ENCODE data around the gene TTC38.

TTC38 gene

DNA sequence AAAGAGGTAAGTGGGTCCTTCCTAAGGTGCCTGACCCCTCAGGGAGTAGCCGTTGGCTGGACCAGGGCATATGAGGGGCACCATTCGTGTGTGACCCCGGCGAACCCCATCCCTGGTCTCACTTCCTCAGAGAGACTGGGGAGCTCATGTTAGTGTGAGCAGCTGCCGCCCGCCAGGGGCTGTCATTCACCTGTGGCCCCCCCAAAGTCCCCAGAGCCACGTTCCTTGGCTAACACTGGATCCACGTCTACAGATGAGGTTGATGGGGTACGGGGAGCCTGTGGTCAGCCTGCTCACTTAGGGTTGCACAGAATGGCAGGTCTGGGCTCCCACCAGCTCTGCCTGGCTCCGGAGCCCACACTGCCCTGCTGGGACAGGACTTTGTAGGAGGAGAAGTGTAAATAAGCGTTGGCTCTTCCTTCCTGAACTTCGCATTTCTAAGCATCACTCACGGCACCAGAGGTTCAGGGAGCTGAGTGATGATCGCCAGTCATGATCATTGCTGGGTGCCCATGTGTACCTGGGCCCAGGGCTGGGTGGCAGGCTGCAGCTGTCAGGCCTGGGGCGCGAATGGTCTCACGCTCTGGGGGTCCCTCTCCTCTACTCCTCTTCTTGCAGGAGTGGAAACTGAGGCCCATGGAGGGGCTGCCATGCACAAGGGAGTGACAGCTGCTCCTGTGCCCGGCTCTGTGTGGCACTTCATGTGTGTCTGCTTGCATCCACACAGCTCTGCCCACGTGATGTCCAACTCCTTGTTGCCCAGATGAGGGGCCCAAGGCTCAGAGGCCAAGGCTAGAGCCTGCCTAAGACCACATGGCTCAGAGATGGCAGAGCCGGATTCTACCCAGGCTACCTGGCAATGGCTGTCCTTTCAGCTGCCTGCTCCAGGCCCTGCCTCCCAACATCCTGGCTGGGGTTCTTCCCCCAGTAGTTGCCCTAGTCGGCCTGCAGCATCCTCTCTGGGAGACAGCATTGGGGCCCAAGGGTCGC lies 11.1 kb downstream of the TTC38 start:
- no peak for DNase-seq (ENCODE audit: low read depth)

DNA sequence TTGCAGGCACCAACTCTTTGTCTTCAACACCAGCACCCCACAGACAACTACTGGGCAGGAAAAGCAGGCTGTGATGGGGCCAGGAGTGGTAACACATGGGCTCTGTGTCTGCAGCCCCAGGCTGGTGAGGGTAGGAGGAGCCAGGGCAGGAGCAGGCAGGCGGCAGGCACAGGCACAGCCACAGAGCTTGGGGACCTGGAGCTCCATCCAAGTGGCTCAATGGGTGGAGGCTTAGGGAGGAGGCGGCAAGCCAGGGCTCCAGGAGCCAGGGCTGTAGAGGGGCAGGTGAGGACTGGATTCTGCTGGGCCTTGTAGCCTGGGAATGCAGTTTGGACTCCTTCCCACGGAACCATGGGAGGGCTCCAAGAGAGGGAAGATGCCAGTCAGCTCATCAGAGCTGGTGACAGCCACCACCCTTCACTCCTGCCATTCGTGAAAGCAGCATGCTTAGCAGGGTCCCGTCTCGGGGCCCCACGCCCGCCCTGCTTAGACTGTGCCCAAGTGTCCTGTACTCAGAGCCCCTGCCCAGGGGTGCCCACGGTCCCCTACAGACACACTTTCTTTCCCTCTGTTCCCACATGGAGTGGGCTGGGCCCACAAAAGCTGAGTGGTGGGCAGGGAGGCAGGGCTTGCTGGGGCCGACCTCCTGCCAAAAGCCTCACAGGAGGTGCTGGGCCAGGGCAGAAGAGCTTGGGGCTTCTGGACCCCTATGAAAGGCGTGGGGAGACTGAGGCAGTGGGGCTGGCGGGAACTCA lies 12.4 kb downstream of the TTC38 start:
- no peak for DNase-seq (ENCODE audit: low read depth)

GRCh38 chr22:46280999-46281623 lies 13.3 kb downstream of the TTC38 start:
- no peak for DNase-seq (ENCODE audit: low read depth)

- no peak for DNase-seq (ENCODE audit: low read depth)
These were observed 14.3 kb downstream of the TTC38 start for GRCh38 chr22:46281866-46282678.

- DNase-seq (ENCODE audit: low read depth), result no peak
These were observed 18.2 kb downstream of the TTC38 start for GRCh38 chr22:46286006-46286405.

DNA sequence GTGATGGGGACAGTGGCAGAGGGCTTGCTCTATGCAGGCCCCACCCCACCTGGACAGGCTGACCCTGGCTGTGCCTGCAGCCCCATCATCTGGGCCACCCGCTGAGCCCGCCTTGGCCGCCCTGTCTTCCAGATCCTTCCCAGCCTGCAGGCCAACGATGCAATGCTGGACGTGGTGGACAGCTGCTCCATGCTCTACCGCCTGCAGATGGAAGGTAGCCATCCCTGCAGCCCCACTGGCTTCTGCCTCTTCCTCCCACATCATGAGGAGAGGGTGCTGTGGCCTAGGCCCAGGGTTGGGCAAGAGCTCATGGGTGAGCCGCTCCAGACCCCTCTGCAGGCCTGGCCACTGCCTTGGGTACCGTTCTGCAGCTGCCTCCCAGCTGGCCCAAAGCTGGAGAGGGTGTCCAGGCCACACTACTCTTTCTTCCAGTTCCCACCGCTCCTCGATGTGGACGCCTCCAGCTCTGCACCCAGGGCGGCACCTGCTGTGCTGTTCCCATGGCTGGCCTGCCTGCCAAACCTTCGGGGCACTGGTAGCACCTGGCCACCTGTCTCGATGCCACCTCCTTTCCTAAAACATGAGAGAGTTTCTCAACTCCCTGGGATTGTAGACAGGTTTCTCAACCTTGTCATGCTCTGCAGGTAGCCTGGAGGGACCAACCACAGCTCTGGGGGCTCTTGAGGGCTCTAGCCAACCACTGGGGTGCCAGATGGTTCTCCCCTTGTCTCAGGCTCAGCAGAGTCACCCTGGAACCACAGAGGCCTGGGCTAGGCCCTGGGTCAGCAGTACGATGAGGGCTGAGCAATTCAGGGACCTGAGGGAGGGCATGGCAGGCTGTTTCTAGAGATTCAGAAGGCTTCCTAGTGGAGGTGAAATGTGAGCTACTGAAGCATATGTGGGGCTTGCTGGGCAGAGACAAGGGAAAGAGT lies 19.4 kb downstream of the TTC38 start:
- DNase-seq (ENCODE audit: low read depth), result no peak

DNA sequence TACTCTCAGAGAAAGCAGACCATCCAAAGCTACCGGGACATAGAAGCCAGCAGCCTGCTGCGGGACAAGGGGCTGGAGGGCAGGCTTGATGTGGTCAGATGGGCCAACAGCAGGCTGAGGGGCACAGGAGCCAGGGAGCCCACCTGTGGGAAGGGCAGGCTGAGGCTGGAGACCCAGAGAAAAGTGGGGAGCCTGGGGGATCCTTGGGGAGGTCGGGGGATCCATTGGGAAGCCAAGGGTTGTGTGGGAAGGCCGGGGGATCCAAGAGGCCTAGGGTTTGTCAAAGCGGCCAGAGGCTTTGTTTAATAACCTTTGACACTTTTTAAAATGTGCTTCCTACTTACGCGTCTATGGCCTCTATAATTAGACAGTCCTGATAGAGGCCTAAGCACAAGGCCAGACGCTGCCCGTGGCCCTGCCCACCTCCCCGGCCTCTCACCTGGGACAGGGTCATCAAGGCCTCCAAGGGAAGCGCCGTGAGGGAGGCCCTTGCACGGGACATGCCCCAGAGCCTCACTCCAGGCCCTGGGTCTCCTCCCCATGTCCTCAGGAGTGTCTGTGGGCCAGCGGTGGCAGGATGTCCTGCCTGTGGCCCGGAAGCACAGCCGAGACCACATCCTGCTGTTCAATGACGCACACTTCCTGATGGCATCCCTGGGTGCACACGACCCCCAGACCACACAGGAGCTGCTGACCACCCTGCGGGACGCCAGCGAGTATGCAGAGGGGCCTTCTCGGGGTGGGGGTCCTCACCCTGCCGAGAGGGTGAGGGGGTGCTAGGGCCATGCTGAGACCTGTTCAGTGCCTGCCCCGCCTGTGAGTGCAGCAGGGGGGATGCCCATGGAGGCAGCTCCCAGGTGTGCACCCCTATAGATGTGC lies 20.3 kb downstream of the TTC38 start:
- DNase-seq (ENCODE audit: low read depth), result no peak

DNA sequence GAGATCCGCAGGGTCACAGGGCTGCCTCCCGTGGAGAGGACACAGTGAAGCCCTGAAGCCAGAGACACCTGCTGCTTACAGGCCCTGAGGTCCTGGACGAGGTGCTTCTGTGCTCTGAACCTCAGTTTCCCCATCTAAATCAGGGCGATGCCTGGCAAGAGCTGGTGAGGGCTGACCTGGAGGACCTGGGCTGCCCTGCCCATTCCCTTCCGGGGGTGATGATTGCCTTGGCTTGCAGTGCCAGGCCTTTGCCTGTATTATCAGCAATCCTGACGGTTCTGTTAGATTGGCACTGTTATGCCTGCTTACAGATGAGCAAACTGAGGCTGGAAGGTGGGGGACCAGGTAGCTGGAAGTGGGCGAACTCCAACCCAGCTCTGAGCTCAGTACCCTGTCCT lies 21.0 kb downstream of the TTC38 start:
- DNase-seq (ENCODE audit: low read depth), result no peak

DNA sequence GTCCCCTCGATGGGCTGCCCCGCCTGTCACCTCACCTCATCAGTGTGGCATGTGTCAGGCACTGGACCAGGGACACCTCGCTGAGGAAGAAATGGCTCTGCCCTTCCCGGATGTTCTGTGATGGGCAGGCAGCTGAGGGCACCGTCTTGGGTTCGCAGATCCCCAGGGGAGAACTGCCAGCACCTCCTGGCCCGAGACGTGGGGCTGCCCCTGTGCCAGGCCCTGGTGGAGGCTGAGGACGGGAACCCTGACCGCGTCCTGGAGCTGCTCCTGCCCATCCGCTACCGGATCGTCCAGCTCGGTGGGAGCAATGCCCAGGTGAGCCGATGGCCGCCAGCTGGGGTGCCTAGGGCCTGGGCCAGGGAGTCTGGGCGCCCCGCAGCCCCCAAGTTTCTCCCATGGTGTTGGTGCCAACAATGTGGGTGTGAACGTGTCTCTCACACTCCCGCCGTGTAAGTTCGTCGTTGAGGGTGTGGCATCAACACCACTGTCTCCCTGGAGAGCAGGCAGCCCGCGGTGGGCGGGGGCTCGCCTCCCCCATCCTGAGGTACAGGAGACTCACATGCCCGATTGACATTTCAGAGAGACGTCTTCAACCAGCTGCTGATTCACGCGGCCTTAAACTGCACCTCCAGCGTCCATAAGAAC lies 21.6 kb downstream of the TTC38 start:
- no peak for DNase-seq (ENCODE audit: low read depth)

DNA sequence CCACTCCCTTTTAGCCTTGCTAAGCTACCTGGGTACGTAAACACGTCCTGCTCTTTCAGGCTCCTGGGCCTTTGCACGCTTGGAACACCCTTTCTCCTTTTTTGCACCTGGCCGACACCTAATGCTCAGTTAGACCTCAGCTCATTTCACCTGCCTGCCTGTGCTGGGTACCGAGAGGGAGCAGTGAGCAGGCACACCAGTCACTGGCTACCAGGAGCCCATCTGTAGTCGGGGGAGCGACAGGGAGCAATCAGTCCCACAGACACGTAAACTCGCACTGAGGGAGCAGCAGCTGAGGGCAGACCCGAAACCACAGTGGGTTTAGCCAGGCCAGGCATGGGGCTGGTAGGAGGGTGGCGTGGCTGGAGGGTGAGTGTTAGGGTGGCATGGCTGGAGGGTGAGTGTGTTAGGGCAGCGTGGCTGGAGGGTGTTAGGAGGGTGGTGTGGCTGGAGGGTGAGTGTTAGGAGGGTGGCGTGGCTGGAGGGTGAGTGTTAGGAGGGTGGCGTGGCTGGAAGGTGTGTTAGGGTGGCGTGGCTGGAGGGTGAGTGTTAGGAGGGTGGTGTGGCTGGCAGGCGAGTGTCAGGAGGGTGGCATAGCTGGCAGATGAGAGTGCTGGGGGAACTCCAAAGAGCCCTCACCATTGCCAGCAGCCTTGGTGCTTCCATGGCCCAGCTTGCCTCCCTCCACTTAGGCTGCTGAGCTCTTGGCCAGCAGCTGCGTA lies 22.5 kb downstream of the TTC38 start:
- DNase-seq (ENCODE audit: low read depth), result no peak

DNA sequence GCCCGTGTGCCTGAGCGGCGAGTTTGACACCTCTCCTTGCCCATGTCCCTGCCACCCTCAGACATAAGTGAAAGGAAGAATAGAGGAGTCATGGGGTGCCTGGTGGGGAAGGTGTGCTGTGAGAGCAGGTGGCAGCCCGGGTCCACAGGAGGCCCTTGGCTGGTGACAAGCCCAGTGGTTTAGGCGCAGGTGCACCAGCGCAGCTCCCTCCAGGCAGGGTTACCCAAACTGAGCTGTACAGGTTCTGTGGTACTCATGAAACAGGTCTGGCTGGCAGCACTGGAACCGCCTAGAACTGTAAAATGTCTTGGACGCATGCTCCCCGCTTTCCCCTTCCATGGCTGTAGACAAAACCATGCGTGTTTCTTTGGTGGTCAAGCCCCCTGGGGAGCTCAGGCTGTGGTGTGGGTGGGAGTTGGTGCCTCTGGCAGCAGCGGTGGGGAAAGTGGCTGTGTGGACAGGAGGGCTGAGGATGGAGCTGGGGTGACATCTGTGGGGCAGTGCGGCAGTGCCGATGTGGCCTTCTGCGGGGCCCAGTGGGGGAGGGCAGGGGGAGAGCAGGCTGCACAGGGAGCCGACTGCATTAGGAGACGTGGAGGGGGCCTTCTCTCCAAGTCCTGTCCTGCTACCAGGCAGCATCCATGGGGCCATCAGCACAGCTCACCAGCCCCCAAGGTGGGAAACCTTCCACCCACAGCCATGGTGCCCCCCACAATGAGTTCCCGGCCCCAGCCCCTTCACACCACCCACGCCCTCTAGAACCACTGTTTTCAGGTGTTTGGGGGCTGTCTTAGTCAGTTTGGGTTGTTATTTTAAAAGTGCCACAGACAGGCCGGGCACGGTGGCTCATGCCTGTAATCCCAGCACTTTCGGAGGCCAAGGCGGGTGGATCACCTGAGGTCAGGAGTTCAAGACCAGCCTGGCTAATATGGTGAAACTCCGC lies 23.3 kb downstream of the TTC38 start:
- DNase-seq (ENCODE audit: low read depth), result no peak

DNA sequence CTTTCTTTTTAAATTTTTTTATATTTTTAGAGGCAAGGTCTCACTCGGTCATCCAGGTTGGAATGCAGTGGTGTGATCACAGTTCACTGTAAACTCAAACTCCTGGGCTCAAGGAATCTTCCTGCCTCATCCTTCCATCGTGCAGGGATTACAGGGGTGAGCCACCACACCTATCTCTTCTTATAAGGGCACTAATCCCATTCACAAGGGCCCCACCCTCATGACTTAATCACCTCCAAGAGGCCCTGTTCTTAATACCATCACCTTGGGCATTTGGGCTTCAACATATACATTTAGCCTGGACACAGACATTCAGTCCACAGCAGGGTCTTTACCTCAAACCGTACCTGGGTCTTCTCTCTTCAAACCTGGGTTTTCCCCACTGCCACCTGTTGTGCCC lies 24.4 kb downstream of the TTC38 start:
- no peak for DNase-seq (ENCODE audit: low read depth)

DNA sequence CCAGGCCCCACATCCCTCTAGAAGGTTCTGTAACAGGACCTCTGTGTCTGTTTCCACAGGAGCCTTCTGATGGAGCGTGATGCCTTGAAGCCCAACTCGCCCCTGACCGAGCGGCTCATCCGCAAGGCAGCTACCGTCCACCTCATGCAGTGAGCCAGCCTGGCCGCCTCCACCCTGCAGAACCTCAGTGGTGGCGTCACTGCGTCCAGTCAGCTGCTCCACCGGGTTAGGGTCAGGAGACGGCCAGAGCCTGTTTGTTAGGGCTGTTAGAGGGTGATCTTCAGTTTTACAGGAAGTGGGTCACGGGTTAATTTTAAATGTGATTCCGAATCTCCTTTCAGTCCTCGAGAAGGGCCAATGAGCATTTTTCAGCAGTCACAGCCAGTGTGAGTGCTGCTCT lies 24.9 kb downstream of the TTC38 start:
- no peak for DNase-seq (ENCODE audit: low read depth)

- DNase-seq (ENCODE audit: low read depth), result no peak
These were observed 25.9 kb downstream of the TTC38 start for GRCh38 chr22:46293577-46294260.

- DNase-seq (ENCODE audit: low read depth), result no peak
These were observed 27.0 kb downstream of the TTC38 start for GRCh38 chr22:46294784-46295183.

GRCh38 chr22:46295277-46295971 lies 27.6 kb downstream of the TTC38 start:
- DNase-seq (ENCODE audit: low read depth), result no peak
